NCI-H2029 treated with DMSO at 0.1 percent for 48 hours (cell line): ENCODE measurements around the gene IDH1.
"Not testable (repeated sequence)": the region's sequence is repeated elsewhere in the genome, so short reads cannot be mapped to it uniquely, and the experiment has no call there.

Source experiments
- DNase-seq: peaks from one replicate; lab custom pipeline; 2025; lab: John Stamatoyannopoulos, UW

The IDH1 gene

DNA sequence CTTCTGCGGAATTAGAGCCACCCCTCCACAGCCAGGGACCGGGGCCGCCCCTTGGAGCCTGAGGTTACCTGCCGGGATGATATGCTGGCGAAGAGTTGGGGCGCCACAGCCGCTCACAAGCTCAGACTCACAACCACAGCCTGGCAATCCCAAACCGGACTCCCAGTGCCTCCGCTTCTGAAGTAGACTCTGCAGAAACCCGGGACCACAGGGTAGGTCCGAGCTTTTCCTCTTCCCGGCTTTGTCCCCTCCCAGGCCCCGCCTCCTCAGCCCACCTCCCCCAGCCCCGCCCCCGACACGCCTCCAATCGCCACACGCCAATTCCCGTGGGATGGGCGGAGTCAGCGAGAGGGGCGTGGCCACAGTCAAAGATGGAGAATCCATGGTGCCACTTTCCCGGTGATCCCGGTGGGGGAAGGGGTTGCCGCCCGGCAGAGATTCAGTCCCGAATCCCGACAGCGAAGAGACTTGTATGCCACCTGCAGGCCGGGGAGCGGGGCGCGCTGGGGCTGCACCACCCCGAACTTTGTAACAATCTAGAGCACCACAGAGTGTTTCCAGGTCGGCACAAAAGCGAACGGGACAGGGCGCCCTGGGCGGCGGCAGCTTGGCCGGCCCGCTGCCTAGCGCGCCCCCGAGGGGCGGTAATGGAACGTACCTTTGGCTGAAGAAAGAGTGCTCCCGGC lies at the start of gene IDH1:
IDH1 (minus strand) TSS at position 201 of the 686 bp plus-strand sequence. CDS start 3,520 bp downstream, outside the sequence.
- peak; percentile 53 for DNase-seq

- no peak for DNase-seq
These were observed 49.3 kb upstream of the IDH1 start for GRCh38 chr2:208304157-208304556.

- no peak for DNase-seq
These were observed 46.2 kb upstream of the IDH1 start for GRCh38 chr2:208300847-208301618.

GRCh38 chr2:208297961-208298360 lies 43.1 kb upstream of the IDH1 start:
- no peak for DNase-seq

- no peak for DNase-seq
These were observed 41.7 kb upstream of the IDH1 start for GRCh38 chr2:208296610-208297009.

DNA sequence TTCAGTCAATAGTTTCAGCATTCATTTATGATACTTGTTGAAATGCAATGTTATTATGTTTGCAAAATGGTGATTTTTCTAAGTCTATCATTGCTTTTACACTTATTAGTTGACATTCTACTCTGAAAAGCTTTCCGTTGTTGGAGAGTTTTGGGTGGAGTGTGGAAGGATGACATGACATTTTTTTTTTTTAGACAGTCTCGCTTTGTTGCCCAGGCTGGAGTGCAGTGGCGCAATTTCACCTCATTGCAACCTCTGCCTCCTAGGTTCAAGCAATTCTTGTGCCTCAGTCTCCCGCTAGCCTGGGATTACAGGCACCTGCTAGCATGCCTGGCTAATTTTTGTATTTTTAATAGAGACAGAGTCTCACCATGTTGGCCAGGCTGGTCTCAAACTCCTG lies 41.0 kb upstream of the IDH1 start:
- no peak for DNase-seq

- DNase-seq, result no peak
These were observed 39.7 kb upstream of the IDH1 start for GRCh38 chr2:208294482-208295024.

DNA sequence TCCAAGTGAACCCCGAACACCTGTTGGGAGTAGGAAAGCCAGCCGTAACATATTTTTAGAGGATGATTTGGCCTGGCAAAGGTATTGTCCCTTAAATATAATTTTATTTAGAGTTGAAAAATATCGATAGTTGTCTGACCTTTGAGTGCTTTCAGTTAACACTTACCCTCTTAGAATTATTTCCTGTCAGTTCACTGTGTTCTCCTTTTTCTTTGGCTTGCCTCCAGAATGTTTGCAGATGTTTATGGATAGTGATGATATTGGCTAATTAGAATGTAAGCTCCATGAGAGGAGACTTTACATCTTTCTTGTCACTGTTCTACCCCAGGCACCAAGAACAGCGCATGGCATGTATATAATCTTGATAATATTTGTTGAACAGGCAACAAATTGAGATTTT lies 31.0 kb upstream of the IDH1 start:
- no peak for DNase-seq

DNA sequence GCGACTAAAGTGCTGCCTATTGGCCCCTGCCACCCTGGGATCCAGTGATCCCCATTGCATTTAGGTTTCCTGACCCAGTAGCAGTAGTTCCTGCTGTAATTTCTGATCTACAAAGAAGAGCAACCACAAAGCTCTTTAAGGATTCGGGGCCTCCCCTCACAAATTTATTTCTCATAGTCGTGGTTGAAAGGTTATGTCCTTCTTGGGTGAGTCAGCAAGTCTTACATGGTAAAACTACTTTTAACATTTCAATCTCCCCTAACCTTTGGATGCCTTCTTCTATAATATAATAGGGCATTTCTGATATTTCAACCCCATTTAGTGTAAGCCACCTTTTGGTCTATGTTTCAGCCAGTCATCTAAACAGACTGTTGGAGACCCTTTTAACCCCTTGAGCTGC lies 26.1 kb upstream of the IDH1 start:
- no peak for DNase-seq

DNA sequence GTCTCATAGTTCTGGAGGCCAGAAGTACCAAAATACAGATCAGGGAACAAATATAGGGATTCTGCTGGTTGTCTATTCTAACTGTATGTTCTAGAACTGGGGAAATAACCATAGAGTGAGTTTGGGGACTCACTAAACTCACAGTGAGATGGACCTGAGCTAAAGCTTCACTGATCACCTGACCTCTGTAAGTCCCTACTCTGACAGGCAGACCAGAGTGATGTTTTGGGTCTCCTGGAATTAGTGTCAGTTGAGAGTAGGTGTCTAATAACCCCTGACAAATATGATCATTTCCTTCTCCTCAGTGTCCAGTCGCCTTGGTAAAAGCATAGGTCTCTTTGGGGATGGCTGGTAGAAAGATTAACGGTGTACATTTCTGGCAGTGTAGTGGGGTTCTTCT lies 25.4 kb upstream of the IDH1 start:
- no peak for DNase-seq

DNA sequence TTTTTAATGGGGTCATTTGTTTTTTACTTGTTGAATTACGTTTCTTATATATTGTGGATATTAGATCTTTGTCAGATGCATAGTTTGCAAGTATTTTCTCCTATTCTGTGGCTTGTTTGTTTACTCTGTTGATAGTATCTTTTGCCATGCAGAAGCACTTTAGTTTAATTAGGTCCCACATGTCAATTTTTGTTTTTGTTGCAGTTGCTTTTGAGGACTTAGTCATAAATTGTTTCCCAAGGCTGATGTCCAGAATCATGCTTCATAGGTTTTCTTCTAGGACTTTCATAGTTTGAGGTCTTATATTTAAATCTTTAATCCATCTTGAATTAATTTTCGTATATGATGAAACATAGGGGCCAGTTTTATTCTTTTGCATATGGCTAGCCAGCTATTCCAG lies 24.4 kb upstream of the IDH1 start:
- DNase-seq, result no peak

GRCh38 chr2:208278549-208278948 lies 23.7 kb upstream of the IDH1 start:
- DNase-seq, result no peak

DNA sequence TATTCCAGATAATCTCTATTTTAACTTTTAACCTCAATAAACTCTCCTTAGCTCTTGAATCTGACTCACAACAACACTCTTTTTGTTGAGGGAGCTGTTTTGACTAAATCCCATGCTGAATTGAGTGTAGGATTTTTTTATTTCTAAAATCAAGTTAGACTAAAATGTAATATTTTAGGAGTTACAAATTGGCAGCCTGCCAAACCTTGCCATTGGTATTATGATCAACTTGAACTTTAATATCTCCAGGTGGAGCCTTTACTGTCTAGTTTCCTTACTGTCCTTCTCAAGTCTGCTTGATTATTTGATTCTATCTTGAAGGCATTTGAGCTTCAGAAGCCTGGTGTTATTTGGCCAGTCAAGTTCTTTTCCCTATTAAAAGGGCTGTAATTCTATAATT lies 19.9 kb upstream of the IDH1 start:
- no peak for DNase-seq

- no peak for DNase-seq
These were observed 14.2 kb upstream of the IDH1 start for GRCh38 chr2:208269091-208269490.

DNA sequence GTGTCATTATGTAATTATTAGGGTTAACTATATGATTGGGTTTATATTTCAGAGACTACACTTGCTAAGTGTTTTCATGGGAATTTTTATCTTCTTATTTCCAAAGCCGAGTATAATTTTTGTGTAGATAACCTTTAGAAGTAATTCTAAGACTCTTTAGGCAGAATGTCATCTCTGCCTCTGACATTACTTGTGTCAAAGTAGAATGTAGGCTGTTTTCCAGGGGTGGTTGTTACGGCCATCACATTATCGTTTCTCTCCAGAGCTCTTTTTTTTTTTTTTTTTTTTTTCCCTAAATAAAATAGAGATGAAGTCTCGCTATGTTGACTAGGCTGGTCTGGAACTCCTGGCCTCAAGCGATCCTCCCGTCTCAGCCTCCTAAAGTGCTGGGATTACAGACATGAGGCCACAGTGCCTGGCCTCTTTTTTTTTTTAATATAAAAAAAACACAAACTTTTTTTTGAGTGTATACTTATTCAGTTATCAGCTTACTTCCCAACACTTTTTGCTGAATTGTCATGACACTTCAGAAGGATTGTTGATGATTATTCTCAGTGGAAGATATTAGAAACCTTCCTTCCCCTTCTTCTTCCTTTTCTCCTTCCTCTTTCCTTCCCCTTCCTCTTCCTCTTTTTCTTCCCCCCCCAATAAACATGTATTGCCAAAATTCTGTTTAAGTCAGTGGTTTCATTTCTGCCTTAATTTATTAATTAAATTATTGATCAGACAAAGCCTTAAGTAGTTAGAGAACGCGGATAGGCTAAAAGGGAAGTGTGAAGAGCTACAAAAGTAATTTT lies 13.5 kb upstream of the IDH1 start:
- no peak for DNase-seq

DNA sequence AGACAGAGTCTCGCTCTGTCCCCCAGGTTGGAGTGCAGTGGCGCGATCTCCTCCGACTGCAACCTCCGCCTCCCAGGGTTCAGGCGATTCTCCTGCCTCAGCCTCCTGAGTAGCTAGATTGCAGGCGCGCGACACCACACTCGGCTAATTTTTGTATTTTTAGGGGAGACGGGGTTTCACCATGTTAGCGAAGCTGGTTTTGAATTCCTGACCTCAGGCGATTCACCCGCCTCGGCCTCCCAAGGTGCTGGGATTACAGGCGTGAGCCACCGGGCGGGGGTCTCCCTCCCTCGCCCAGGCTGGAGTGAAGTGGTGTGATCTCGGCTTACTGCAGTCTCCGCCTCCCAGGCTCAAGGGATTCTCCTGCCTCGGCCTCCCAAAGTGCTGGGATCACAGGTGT lies 12.7 kb upstream of the IDH1 start:
- not testable (repeated sequence) for DNase-seq

GRCh38 chr2:208266936-208267335 lies 12.1 kb upstream of the IDH1 start:
- DNase-seq, result no peak

DNA sequence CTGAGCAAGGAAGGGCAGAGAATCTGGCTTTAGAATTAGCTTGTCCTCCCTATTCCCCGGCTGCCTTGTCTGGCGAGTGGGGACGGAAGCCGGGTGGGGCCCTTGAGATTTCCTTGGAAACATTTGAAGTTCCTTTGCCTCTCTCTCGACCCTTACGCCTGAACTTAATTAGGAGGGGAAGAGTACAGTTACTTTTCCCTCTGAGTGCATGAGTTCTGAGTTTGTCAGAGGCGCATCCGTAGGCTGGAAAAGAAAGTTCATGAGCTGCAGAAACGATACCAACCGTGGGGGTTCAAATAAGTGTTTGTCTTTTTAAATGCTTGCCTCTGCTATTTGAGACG lies 11.7 kb upstream of the IDH1 start:
- no peak for DNase-seq

DNA sequence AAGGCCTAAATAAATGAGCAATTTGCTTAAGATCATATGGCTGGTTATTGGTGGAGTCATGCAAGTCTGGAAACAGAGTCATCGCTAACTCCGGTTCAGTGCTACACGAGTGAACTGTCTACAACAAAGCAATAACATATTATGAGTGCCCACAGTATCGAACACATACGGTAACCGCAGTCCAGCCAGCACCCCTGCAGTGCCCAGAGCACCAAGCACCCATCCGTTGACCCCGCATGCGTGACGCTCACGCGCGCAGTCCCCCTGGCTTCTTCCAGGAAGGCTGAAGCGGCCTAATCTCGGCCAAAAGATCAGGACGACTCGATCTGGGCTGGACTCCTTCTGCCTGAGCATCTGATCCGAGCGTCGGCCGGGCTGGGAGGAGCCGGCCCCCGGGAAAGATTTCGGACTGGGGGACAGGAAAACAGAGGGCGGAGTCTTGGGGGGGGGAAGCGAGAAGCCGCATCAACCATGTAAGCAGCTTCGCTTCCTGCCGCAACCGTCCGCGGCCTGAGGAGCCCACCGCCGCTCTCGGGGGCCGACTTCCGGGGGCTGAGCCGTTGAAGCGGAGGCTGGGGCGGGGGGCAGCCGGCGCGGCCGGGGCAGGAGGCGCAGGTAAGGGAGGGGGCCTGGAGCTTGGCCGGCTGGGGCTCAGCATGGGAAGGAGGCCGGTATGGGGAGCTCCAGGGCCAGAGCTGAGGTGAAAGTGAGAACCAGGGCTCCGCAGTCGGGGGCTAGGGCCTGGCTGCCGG lies 11.1 kb upstream of the IDH1 start, which contains the start of gene PIKFYVE:
PIKFYVE (plus strand) TSS at position 455 of the 752 bp plus-strand sequence. CDS start 5,265 bp downstream, outside the sequence.
- DNase-seq, result peak; percentile 94

DNA sequence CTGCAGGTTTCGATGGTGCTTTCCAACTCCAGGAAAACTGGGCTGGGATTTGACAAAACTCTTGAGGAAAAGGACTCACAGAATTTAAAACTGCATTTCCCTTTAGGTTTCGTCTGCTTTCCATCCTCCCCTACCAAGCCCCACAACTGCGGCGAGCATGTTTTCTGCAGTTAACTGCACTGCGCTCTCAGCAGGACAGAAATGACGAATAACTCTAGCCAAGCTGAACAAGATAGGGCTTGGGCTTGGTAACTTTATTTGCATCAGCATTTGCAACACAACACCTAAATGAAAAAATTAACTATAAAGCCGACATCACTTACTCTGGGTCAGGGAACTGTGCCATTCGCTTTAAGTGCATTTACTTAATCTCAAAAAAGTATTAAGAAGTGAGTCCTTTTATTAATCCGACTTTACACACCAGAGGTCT lies 10.5 kb upstream of the IDH1 start:
- DNase-seq, result no peak
